ENCODE data around the gene CNNM3. TPM values are rescaled to one million over a fixed set of nuclear protein-coding genes. Genes with fewer than 3 reads are reported as not detected.
A peak's percentile ranks its signal among the peaks of the same experiment; 100 is the strongest.

The CNNM3 gene
- 1.8 and 2.4 TPM in 2 replicates for total RNA-seq (2012; rRNA removed)

DNA sequence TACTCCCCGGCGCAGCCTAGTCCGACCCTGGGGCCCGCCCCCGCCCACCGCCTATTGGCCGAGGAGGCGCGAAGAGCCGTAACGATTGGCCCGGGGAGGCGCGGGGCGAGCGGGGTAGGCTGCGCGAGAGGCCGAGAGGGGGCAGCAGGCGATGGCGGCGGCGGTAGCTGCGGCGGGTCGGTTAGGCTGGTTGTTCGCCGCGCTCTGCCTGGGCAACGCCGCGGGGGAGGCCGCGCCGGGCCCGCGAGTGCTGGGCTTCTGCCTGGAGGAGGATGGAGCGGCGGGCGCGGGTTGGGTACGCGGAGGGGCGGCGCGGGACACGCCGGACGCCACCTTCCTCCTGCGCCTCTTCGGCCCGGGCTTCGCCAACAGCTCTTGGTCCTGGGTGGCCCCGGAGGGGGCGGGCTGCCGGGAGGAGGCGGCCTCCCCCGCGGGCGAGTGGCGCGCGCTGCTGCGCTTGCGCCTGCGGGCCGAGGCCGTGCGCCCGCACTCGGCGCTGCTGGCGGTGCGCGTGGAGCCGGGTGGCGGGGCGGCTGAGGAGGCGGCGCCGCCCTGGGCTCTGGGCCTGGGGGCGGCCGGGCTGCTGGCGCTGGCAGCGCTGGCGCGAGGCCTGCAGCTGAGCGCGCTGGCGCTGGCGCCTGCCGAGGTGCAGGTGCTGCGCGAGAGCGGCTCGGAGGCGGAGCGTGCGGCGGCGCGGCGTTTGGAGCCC is at the start of gene CNNM3:
TSS of gene CNNM3 (plus strand) at position 142 of the 709 bp plus-strand sequence. CDS start at position 152, 10 bp downstream.
- H3K4me3 ChIP-seq (ENCODE audit: low read length), result peak within 1 kb of the TSS; percentile 93
- peaks cover 22% of the 10 kb centered on the region for H3K4me1 ChIP-seq (ENCODE audit: control insufficient read depth, insufficient read depth, low read length)
- H3K4me2 ChIP-seq (ENCODE audit: low read length), result peak within 1 kb of the TSS; percentile 93
- no peaks in the 10 kb centered on the region for H3K9me3 ChIP-seq (replicated peaks; ENCODE audit: low read length)
- peak within 1 kb of the TSS; percentile 68 for H3K9ac ChIP-seq (ENCODE audit: low read depth, low read length)
- H3K27me3 ChIP-seq (ENCODE audit: control insufficient read depth, insufficient read depth, low read length), result no peaks in the 10 kb centered on the region
- H3K36me3 ChIP-seq (ENCODE audit: insufficient read depth, low read length), result no peaks in the 10 kb centered on the region

DNA sequence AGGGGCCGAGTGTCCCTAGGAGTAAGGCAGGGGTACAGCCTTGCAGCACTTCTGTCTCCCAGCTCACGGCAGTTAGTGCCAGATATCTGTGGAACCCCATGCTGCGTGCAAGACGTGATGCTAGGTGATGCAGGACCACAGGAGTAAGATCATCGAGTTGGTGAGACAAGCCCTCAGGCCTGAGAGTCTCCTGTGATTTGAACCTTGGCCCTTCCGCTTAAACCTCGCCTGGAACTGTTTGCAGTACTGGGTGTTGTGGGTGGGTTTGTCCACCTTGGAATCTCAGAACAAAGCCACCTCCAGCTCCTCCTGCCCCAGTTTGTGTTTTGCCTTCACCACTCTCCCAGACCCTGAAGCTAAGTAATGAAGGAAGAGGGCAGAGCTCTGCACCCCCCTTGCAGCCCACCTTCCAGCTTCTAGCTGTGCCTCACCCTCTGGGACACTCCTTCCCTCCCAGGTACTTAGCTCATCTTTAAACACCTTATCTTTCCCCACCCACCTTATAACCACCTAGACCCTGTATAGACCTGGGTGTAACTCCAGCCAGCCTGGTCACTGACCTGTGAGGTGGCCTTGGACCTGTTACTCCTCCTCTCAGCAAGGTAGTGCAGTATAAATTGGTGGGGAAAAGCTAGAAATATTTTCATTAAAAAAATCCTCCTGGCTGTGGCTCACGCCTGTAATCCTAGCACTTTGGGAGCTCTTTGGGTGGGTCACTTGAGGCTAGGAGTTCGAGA is 48.8 kb upstream of the CNNM3 start:
- no peaks in the 10 kb centered on the region for H3K27me3 ChIP-seq (ENCODE audit: control insufficient read depth, insufficient read depth, low read length)
- no peak overlapping the region for H3K9ac ChIP-seq (ENCODE audit: low read depth, low read length)
- H3K4me3 ChIP-seq (ENCODE audit: low read length), result no peak overlapping the region
- H3K36me3 ChIP-seq (ENCODE audit: insufficient read depth, low read length), result no peaks in the 10 kb centered on the region
- peaks cover 20% of the 10 kb centered on the region for H3K4me1 ChIP-seq (ENCODE audit: control insufficient read depth, insufficient read depth, low read length)
- no peaks in the 10 kb centered on the region for H3K9me3 ChIP-seq (replicated peaks; ENCODE audit: low read length)
- H3K4me2 ChIP-seq (ENCODE audit: low read length), result no peak overlapping the region

DNA sequence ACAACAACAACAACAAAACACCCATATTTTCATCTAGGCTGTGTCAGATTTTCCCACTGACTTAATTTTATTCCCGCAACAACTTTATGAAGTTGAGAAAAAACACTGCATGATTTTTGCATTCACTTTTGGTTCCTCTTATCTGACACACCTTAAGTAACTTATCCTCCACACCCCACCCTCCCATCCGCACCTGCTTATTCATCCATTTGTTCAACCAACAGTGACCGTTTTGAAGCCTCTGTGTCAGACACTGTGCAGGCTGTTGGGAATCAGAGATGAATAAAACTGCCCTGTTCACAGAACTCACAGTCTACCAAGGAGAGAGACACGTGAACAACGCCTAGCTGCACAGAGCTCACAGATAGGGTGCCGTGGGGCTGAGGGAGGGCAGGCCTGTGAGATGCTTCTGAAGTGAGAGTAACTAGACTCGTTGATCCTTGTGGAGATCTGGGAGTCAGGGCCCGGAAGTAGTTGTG is 47.9 kb upstream of the CNNM3 start:
- Histone ChIP-seq H3K4me1 (ENCODE audit: control insufficient read depth, insufficient read depth, low read length) (peaks cover 12% of the 10 kb centered on the region), H3K36me3 (ENCODE audit: insufficient read depth, low read length) (no peaks in the 10 kb centered on the region), H3K4me3 (ENCODE audit: low read length) (no peak overlapping the region), H3K4me2 (ENCODE audit: low read length) (no peak overlapping the region), H3K9ac (ENCODE audit: low read depth, low read length) (no peak overlapping the region), H3K9me3 (replicated peaks; ENCODE audit: low read length) (no peaks in the 10 kb centered on the region), H3K27me3 (ENCODE audit: control insufficient read depth, insufficient read depth, low read length) (no peaks in the 10 kb centered on the region)

DNA sequence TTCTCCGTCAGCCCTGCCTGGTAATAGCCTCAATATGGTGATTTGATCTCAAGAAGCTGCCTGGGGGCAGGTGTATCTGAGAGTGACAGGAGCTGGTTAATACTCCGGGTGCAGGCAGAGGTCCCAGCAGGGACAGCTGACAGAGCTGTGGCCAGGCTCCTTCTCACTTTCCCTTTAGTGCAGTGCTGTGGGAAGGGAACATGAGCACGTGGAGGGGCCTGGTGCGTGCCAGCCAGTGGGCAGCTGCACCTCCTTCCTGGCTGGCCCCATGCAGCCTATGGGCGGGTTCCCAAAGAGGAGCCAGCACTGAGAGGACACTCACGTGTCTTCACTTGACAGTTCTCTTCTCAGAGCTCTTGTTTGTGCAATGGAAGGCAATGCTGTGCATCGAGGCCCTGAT is 46.3 kb upstream of the CNNM3 start:
- Histone ChIP-seq H3K4me3 (ENCODE audit: low read length) (no peak overlapping the region), H3K9ac (ENCODE audit: low read depth, low read length) (no peak overlapping the region), H3K4me2 (ENCODE audit: low read length) (no peak overlapping the region), H3K27me3 (ENCODE audit: control insufficient read depth, insufficient read depth, low read length) (no peaks in the 10 kb centered on the region), H3K4me1 (ENCODE audit: control insufficient read depth, insufficient read depth, low read length) (no peaks in the 10 kb centered on the region), H3K36me3 (ENCODE audit: insufficient read depth, low read length) (no peaks in the 10 kb centered on the region), H3K9me3 (replicated peaks; ENCODE audit: low read length) (no peaks in the 10 kb centered on the region)

DNA sequence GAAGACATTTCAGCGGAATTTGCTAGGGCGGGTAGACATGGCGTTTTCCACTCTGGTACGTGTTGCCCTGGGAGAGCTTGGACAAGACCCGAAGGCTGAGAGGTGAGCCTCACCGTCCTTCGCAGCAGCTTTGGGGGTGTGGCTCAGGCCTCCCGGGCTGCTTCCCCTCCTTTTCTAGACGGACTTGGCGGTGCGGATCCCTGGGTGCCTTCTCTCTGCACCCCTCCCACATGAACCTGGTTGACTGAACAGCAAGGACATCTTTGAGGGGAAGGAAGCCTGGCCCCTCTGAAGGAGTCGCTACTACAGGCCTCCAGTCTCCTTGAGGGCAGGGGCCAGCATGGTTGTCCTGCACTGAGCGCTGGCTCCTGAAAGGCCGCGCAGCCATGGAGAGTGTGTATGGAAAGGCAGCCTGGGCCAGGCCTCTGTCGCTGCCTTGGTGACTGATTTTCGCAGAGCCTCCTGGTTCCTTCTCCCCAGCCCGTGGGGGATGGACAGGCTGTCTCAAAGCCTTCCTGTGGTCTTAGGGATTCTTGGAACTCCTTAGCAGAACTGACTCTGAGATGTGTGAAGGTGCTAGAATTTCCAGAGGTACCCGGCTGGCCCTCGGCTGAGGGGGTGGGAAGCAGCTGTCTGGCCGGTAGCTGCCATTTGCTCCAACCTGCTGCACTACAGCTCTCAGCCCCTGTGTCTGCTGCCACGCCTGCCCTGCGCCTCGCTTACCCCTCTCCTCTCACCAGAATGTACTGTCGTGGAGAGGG is 45.4 kb upstream of the CNNM3 start:
- Histone ChIP-seq H3K4me3 (ENCODE audit: low read length) (no peak overlapping the region), H3K4me1 (ENCODE audit: control insufficient read depth, insufficient read depth, low read length) (peaks cover 5% of the 10 kb centered on the region), H3K27me3 (ENCODE audit: control insufficient read depth, insufficient read depth, low read length) (no peaks in the 10 kb centered on the region), H3K9me3 (replicated peaks; ENCODE audit: low read length) (no peaks in the 10 kb centered on the region), H3K36me3 (ENCODE audit: insufficient read depth, low read length) (no peaks in the 10 kb centered on the region), H3K4me2 (ENCODE audit: low read length) (no peak overlapping the region), H3K9ac (ENCODE audit: low read depth, low read length) (no peak overlapping the region)

DNA sequence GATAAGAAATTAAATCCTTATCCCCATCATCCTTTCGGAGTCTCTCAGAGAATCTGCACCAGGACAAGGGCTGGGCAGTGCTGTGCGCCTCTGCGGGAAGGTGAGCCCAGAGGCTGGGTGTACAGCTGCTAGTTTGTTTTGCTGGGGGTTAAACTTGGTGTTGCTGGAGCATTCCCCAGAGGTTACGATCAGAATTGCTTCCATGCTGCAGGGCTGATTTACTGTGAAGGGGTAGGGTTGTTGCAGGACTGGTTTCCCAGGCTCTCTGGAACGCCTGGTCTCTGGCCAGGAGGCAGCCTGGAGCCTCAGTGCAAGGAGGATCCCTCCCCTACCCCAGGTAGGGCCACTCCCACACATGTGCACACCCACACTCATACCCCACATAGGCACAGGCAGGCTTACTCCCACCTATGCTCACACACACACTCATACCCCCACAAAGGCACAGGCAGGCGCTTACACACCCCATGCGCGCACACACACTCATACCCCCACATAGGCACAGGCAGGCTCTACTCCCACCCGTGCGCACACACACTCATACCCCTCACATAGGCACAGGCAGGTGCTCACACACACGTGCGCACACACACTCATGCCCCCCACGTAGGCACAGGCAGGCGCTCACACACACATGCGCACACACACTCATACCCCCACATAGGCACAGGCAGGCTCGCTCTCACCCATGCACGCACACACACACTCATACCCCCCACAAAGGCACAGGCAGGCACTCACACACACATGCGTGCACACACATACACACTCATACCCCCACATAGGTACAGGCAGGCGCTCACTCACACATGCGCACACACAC is 44.1 kb upstream of the CNNM3 start:
- Histone ChIP-seq H3K36me3 (ENCODE audit: insufficient read depth, low read length) (no peaks in the 10 kb centered on the region), H3K27me3 (ENCODE audit: control insufficient read depth, insufficient read depth, low read length) (no peaks in the 10 kb centered on the region), H3K9me3 (replicated peaks; ENCODE audit: low read length) (no peaks in the 10 kb centered on the region), H3K4me2 (ENCODE audit: low read length) (no peak overlapping the region), H3K4me1 (ENCODE audit: control insufficient read depth, insufficient read depth, low read length) (peaks cover 5% of the 10 kb centered on the region), H3K9ac (ENCODE audit: low read depth, low read length) (no peak overlapping the region), H3K4me3 (ENCODE audit: low read length) (no peak overlapping the region)

DNA sequence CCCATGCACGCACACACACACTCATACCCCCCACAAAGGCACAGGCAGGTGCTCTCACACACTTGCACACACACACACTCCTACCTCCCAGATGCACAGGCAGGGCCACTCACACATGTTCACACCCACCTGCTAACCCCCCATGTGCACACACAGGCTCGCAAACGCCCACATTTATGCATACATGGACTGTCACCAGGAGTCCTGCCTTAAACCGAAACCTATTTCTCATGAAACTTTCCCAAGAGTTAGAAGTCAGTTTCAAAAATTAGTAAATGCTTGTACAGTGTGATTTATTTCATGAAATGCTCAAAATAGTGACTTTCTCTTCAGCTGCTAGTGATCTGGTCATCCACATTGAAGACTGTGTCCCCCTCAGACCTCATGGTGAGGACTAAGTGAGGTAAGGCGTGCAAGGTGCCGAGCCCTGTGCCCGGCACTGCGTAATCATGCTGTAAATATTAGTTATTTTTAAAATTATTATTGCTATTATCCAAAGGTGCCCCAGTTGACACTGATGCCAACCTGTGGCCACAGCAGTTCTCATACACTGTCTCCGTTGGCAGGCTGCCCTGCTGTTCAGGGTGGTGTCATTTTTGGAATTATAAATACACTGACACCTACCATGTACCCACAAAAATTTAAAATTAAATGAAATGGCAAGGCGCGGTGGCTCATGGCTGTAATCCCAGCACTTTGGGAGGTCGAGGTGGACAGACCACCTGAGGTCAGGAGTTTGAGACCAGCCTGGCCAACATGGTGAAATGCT is 43.0 kb upstream of the CNNM3 start:
- Histone ChIP-seq H3K27me3 (ENCODE audit: control insufficient read depth, insufficient read depth, low read length) (no peaks in the 10 kb centered on the region), H3K4me3 (ENCODE audit: low read length) (no peak overlapping the region), H3K9ac (ENCODE audit: low read depth, low read length) (no peak overlapping the region), H3K4me2 (ENCODE audit: low read length) (no peak overlapping the region), H3K9me3 (replicated peaks; ENCODE audit: low read length) (no peaks in the 10 kb centered on the region), H3K4me1 (ENCODE audit: control insufficient read depth, insufficient read depth, low read length) (peaks cover 5% of the 10 kb centered on the region), H3K36me3 (ENCODE audit: insufficient read depth, low read length) (no peaks in the 10 kb centered on the region)

DNA sequence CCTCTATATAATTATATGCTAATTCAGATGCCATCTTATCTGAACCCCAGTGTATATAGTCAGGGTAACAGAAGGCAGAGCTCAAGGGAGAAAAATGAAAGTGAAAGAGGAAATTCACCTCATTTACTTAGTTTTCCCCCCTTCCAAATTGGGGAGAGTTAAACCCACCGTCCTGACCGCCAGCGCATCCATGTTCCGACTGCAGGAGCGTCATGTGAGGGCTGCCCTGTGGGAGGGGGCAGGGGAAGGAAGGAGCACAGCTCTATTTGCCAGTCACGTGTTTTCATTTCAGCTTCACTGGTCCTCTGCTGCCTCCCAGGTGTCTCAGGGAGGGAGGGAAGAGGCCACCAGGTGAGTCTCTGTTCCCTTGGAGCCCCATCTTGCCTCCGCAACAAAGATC is 42.1 kb upstream of the CNNM3 start:
- H3K4me2 ChIP-seq (ENCODE audit: low read length), result no peak overlapping the region
- no peaks in the 10 kb centered on the region for H3K36me3 ChIP-seq (ENCODE audit: insufficient read depth, low read length)
- no peak overlapping the region for H3K9ac ChIP-seq (ENCODE audit: low read depth, low read length)
- no peak overlapping the region for H3K4me3 ChIP-seq (ENCODE audit: low read length)
- H3K9me3 ChIP-seq (replicated peaks; ENCODE audit: low read length), result no peaks in the 10 kb centered on the region
- H3K4me1 ChIP-seq (ENCODE audit: control insufficient read depth, insufficient read depth, low read length), result peaks cover 5% of the 10 kb centered on the region
- no peaks in the 10 kb centered on the region for H3K27me3 ChIP-seq (ENCODE audit: control insufficient read depth, insufficient read depth, low read length)

DNA sequence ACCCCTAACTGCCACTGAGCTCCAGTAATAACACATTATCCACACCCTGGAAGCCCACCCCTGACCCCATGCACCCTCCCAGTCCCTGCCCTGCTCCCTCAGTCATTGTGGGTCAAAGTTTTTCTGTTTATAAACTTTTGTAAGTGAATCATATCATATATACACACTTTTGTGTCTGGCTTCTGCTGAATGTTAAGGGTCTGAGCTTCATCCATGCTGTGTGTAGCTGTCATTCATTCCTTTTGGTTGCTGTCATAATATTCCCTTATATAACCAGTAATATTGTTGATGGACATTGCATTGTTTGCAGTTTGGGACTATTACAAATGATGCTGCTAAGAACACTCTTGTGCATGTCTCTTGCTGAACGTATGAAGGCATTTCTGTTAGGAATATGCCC is 40.9 kb upstream of the CNNM3 start:
- Histone ChIP-seq H3K9ac (ENCODE audit: low read depth, low read length) (no peak overlapping the region), H3K36me3 (ENCODE audit: insufficient read depth, low read length) (no peaks in the 10 kb centered on the region), H3K4me1 (ENCODE audit: control insufficient read depth, insufficient read depth, low read length) (peaks cover 5% of the 10 kb centered on the region), H3K9me3 (replicated peaks; ENCODE audit: low read length) (no peaks in the 10 kb centered on the region), H3K4me2 (ENCODE audit: low read length) (no peak overlapping the region), H3K27me3 (ENCODE audit: control insufficient read depth, insufficient read depth, low read length) (no peaks in the 10 kb centered on the region), H3K4me3 (ENCODE audit: low read length) (no peak overlapping the region)

DNA sequence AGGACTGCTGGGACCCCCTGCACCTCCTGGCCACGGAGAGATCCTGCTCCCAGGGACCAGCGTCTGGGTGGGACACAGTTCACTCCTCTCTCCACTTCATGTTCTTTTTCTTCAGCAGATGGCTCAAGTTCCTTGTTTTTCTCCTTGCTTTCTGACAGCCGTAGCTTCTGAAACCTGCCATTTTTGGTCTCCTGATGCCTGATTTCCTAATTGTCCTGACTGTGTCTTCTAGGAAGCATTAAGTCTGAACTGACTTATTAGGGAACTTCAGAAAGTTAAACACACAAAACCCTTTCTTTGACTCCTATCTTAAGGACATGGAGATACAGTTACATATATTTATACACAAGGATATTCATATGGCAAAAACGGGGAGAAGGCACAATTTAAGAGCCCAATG is 32.7 kb upstream of the CNNM3 start:
- Histone ChIP-seq H3K9ac (ENCODE audit: low read depth, low read length) (no peak overlapping the region), H3K4me3 (ENCODE audit: low read length) (no peak overlapping the region), H3K4me1 (ENCODE audit: control insufficient read depth, insufficient read depth, low read length) (peaks cover 23% of the 10 kb centered on the region), H3K4me2 (ENCODE audit: low read length) (no peak overlapping the region), H3K36me3 (ENCODE audit: insufficient read depth, low read length) (no peaks in the 10 kb centered on the region), H3K27me3 (ENCODE audit: control insufficient read depth, insufficient read depth, low read length) (peaks cover 7% of the 10 kb centered on the region), H3K9me3 (replicated peaks; ENCODE audit: low read length) (no peaks in the 10 kb centered on the region)

All from skeletal muscle satellite cell (primary cell).